Keratinocyte (primary cell): Measurements from ENCODE around the gene KIDINS220. TPM values are rescaled to one million over a fixed set of nuclear protein-coding genes. Genes with fewer than 3 reads are reported as not detected.

ENCODE experiments used
- DNase-seq: peaks from one replicate; pipeline ENCODE4 v3.0.0-alpha.2; 2011; ENCODE audit warnings: low read depth, missing footprints, low spot score
- FAIRE-seq: peaks from 2 replicates; lab custom pipeline; 2011; peaks lifted over from hg19 to GRCh38; lab: Jason Lieb, UNC
- H2AFZ ChIP-seq: 2 replicates; pipeline ENCODE4 v1.6.0; 2012; ENCODE audit warnings: low read length, control low read depth, inconsistent platforms; ENCODE audit not compliant: control insufficient read depth
- H3K27ac ChIP-seq: 2 replicates; pipeline ENCODE4 v1.5.1; 2011; ENCODE audit warnings: low read length; ENCODE audit not compliant: control insufficient read depth, insufficient read depth
- H3K27me3 ChIP-seq: 3 replicates; pipeline ENCODE4 v1.6.0; 2011; ENCODE audit warnings: low read length; ENCODE audit not compliant: control insufficient read depth, insufficient read depth; ENCODE audit errors: extremely low read depth
- H3K36me3 ChIP-seq, 2 experiments: 2 replicates in 1 of 2; 3 replicates in 1 of 2; pipeline ENCODE4 v1.5.1; 2011; ENCODE audit warnings: low read length in 2 of 2, mild to moderate bottlenecking in 1 of 2; ENCODE audit not compliant: control insufficient read depth in 2 of 2, insufficient read depth in 2 of 2; ENCODE audit errors: extremely low read depth in 1 of 2
- H3K4me1 ChIP-seq: 3 replicates; pipeline ENCODE4 v1.5.1; 2011; ENCODE audit warnings: low read length; ENCODE audit not compliant: control insufficient read depth, insufficient read depth; ENCODE audit errors: extremely low read depth
- H3K4me2 ChIP-seq: 3 replicates; pipeline ENCODE4 v1.6.0; 2011; ENCODE audit warnings: low read depth, low read length; ENCODE audit not compliant: control insufficient read depth, insufficient read depth; ENCODE audit errors: extremely low read depth
- H3K4me3 ChIP-seq, 3 experiments: fragments of 200-600 bp in 1 of 3; sonication (generic) in 1 of 3; 2 replicates in 2 of 3; 3 replicates in 1 of 3; pipeline ENCODE4 v1.5.1; 2011 to 2016; ENCODE audit warnings: low read length in 3 of 3, mild to moderate bottlenecking in 3 of 3, control low read depth in 2 of 3, inconsistent platforms in 1 of 3, low read depth in 1 of 3, mixed read lengths in 1 of 3, mixed run types in 1 of 3, moderate library complexity in 1 of 3; ENCODE audit not compliant: control insufficient read depth in 2 of 3, insufficient read depth in 2 of 3; ENCODE audit errors: extremely low read depth in 1 of 3
- H3K79me2 ChIP-seq: 2 replicates; pipeline ENCODE4 v1.6.0; 2012; ENCODE audit warnings: low read length; ENCODE audit not compliant: control insufficient read depth, insufficient read depth
- H3K9ac ChIP-seq: 3 replicates; pipeline ENCODE4 v1.6.0; 2011; ENCODE audit warnings: low read length; ENCODE audit not compliant: control insufficient read depth, insufficient read depth; ENCODE audit errors: extremely low read depth
- H3K9me1 ChIP-seq: 3 replicates; pipeline ENCODE4 v1.6.0; 2011; ENCODE audit warnings: low read length; ENCODE audit not compliant: control insufficient read depth, insufficient read depth; ENCODE audit errors: extremely low read depth
- H3K9me3 ChIP-seq: 2 replicates; pipeline ENCODE4 v1.5.1; 2012; ENCODE audit warnings: low read depth, low read length; ENCODE audit not compliant: control insufficient read depth
- H4K20me1 ChIP-seq: 3 replicates; pipeline ENCODE4 v1.6.0; 2011; ENCODE audit warnings: low read length; ENCODE audit not compliant: control insufficient read depth, insufficient read depth; ENCODE audit errors: extremely low read depth
- CTCF ChIP-seq, 3 experiments: IDR thresholded peaks in 1 of 3; conservative IDR thresholded peaks in 1 of 3; optimal IDR thresholded peaks in 1 of 3; 2 replicates in 2 of 3; 3 replicates in 1 of 3; pipeline versions ENCODE3 to v1.5.1; 2011; ENCODE audit warnings: low read length in 3 of 3, mild to moderate bottlenecking in 3 of 3, moderate library complexity in 2 of 3, control low read depth in 1 of 3, inconsistent platforms in 1 of 3; ENCODE audit not compliant: insufficient read depth in 2 of 3; ENCODE audit errors: extremely low read depth in 1 of 3
- EZH2 ChIP-seq: IDR thresholded peaks from one replicate; pipeline ENCODE4 v1.6.1; 2012; ENCODE audit warnings: inconsistent platforms, mild to moderate bottlenecking, low read length, moderate library complexity
- dilution Hi-C: fragments of 300-500 bp; cut with MboI; formaldehyde crosslinking; loops from one replicate; pipeline ENCODE4 v1.7.0; 2020; ENCODE audit warnings: low sequenced_read_pairs; ENCODE audit not compliant: extremely low pct_ligation_motif_present
- polyA plus RNA-seq, 5 experiments: library from polyadenylated mRNA; depleted of rRNA in 3 of 5; stranded (reverse) in 3 of 5; stranded (forward) in 1 of 5; unstranded in 1 of 5; fragments of >200 nt; gene quantifications; 1 replicate in 1 of 5; 2 replicates in 3 of 5; 3 replicates in 1 of 5; pipeline versions ENCODE4 v1.2.1 to v1.2.3, GENCODE V29; 2011 to 2012; ENCODE audit warnings: missing spikeins in 2 of 5, low read depth in 1 of 5, low replicate concordance in 1 of 5

Gene KIDINS220
- polyA plus RNA-seq, 1 donor (not counting 4 experiments of a cell fraction or from before 2014, with no cell fraction given): 28.8 TPM

DNA sequence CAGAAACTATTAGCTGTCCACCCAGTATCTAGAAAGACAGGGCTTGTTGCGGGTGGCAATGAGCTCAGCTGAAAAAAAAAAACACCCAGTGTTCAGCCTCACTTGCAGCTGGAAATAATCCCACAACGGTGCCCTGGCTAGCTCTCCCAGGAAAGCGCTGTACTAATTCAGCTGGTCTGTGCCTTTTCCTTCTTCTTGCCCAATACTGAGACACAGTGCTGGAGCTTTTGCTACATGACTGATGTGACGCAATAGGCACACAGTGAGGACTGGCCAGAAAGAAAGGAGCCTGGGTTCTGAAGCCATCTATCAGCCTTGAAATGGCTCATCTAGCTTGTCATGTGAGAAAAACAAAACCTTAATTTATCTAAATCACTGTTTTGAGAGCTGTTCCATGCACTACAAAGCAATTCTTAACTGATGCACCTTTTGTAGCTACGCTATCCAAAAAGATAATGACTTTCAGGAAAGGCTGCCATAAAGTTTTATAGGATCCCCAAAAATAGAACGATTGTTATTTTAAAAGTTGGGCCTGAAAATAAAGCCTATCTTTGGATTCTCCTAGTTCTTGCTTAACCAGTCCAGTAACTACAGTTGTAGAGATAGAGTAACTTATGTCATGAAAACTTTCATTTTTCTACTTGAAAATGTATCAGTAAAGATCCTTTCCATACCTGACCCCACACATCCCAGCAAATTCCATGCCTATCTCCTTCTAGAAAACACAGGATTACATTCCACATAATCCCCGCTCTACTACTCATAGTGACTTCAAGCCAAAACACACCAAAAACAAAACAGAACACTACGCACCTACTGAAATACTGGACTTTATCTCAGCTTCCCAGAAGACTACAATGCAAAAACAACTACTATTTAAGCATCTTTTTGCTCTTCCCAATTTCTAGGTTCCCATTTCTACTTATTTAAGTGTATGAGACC, 15.9 kb downstream of the KIDINS220 start:
- dilution Hi-C loops: no loop called here
- no peak overlapping the region for H3K27ac ChIP-seq

DNA sequence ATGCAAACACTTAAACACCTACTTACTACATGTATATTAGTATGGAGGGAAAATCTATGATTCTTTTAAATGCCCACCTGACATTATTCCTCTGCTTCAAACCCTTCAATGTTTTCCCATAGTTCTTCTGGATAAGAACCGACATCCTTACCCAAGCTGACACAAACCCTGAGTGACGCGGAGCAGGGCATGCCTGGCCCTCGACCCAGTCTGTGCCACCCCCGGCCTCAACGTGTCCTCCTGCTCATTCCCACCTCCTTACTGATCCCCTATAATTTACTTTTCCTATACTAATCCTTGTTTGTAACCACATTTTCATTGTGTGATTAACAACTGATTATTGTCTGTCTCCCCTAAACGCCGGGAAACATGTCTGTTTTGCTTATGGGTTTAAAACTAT, 17.5 kb downstream of the KIDINS220 start:
- no peak overlapping the region for H3K27ac ChIP-seq
- no peak for DNase-seq
- no peaks in the 10 kb centered on the region for H4K20me1 ChIP-seq
- dilution Hi-C loops: no loop called here
- H3K9me3 ChIP-seq: no peaks in the 10 kb centered on the region
- H3K4me3 ChIP-seq: no peak overlapping the region
- FAIRE-seq: no peak
- H3K79me2 ChIP-seq: no peaks in the 10 kb centered on the region
- H3K9ac ChIP-seq: no peak overlapping the region
- no peaks in the 10 kb centered on the region for H3K27me3 ChIP-seq
- H2AFZ ChIP-seq: no peak overlapping the region
- H3K9me1 ChIP-seq: no peaks in the 10 kb centered on the region
- H3K36me3 ChIP-seq: peaks cover 0 to 4% of the 10 kb centered on the region in 2 experiments
- TF ChIP-seq EZH2: no peak
- TF ChIP-seq CTCF (optimal IDR thresholded peaks at IDR 0.05 in 1 of 3, IDR thresholded peaks at IDR 0.05 in 1 of 3, conservative IDR thresholded peaks at IDR 0.05 in 1 of 3; ENCODE audit: extremely low read depth in 1 of 3, insufficient read depth in 2 of 3, low read length in 3 of 3): no peak
- H3K4me2 ChIP-seq: no peak overlapping the region
- H3K4me1 ChIP-seq: peaks cover 3% of the 10 kb centered on the region

More for the DNA sequence above, 15.9 kb downstream of the KIDINS220 start:
- DNase-seq (no peak), FAIRE-seq (no peak)
- no peaks in the 10 kb centered on the region for H3K79me2 ChIP-seq
- peaks cover 3% of the 10 kb centered on the region for H3K4me1 ChIP-seq
- H3K36me3 ChIP-seq: peaks cover 0 to 4% of the 10 kb centered on the region in 2 experiments
- H2AFZ ChIP-seq: no peak overlapping the region
- H3K27me3 ChIP-seq: no peaks in the 10 kb centered on the region
- TF ChIP-seq EZH2 (no peak), CTCF (optimal IDR thresholded peaks at IDR 0.05 in 1 of 3, IDR thresholded peaks at IDR 0.05 in 1 of 3, conservative IDR thresholded peaks at IDR 0.05 in 1 of 3; ENCODE audit: extremely low read depth in 1 of 3, insufficient read depth in 2 of 3, low read length in 3 of 3) (no peak)
- no peaks in the 10 kb centered on the region for H4K20me1 ChIP-seq
- H3K9me3 ChIP-seq: no peaks in the 10 kb centered on the region
- H3K9ac ChIP-seq: no peak overlapping the region
- H3K9me1 ChIP-seq: no peaks in the 10 kb centered on the region
- no peak overlapping the region for H3K4me3 ChIP-seq
- H3K4me2 ChIP-seq: no peak overlapping the region
